CD4-positive, CD25-positive, alpha-beta regulatory T cell (primary cell): ENCODE results near the gene CAMK2D. TPM values are rescaled to one million over a fixed set of nuclear protein-coding genes. Genes with fewer than 3 reads are reported as not detected.

Source experiments
- ATAC-seq, 2 donors: fragments of 150-1000 bp; cut with Tn5 transposase; one replicate each; pipeline ENCODE4 v1.10.0; 2021; ENCODE audit warnings: low read depth in 2 of 2, moderate number of reproducible peaks in 2 of 2, moderate library complexity in 1 of 2
- DNase-seq, 3 donors: peaks; one replicate each; pipeline versions ENCODE4 v3.0.0 to v3.0.0-alpha.2; 2012 to 2022; ENCODE audit warnings: mixed read lengths in 1 of 3
- H3K27ac ChIP-seq: one replicate; pipeline ENCODE4 v1.7.0; 2013; ENCODE audit warnings: mild to moderate bottlenecking, low read length; ENCODE audit not compliant: insufficient read depth, poor library complexity, severe bottlenecking
- H3K27me3 ChIP-seq: one replicate; pipeline ENCODE4 v1.7.0; 2013; ENCODE audit warnings: low read length; ENCODE audit not compliant: control insufficient read depth, insufficient read depth
- H3K36me3 ChIP-seq: one replicate; pipeline ENCODE4 v1.7.0; 2013; ENCODE audit warnings: mild to moderate bottlenecking, low read length, moderate library complexity; ENCODE audit not compliant: control insufficient read depth, insufficient read depth
- H3K4me1 ChIP-seq: 2 replicates; pipeline ENCODE4 v1.7.0; 2013; ENCODE audit warnings: mild to moderate bottlenecking, low read length; ENCODE audit not compliant: insufficient read depth, control insufficient read depth, poor library complexity, severe bottlenecking
- H3K4me3 ChIP-seq: one replicate; pipeline ENCODE4 v1.7.0; 2013; ENCODE audit warnings: low read depth, mild to moderate bottlenecking, low read length, moderate library complexity
- H3K9me3 ChIP-seq, 2 experiments: 1 replicate in 1 of 2; 2 replicates in 1 of 2; pipeline ENCODE4 v1.7.0; 2013; ENCODE audit warnings: low read length in 2 of 2, mild to moderate bottlenecking in 1 of 2, moderate library complexity in 1 of 2; ENCODE audit not compliant: control insufficient read depth in 2 of 2
- H3K27ac Mint-ChIP-seq, 3 donors: one replicate each; pipeline ENCODE4 v1.8.0; 2020 to 2022; ENCODE audit warnings: mild to moderate bottlenecking in 3 of 3, mixed read lengths in 3 of 3, moderate library complexity in 2 of 3
- H3K27me3 Mint-ChIP-seq: one replicate; pipeline ENCODE4 v1.8.0; 2022; ENCODE audit warnings: mild to moderate bottlenecking, mixed read lengths
- H3K36me3 Mint-ChIP-seq: one replicate; pipeline ENCODE4 v1.8.0; 2020; ENCODE audit warnings: mixed read lengths
- H3K4me1 Mint-ChIP-seq, 4 donors: one replicate each; pipeline ENCODE4 v1.8.0; 2020 to 2022; ENCODE audit warnings: mixed read lengths in 4 of 4, mild to moderate bottlenecking in 1 of 4
- H3K4me3 Mint-ChIP-seq, 4 donors: one replicate each; pipeline ENCODE4 v1.8.0; 2020 to 2022; ENCODE audit warnings: mild to moderate bottlenecking in 4 of 4, mixed read lengths in 4 of 4, moderate library complexity in 3 of 4
- H3K9me3 Mint-ChIP-seq, 7 donors: one replicate each; pipeline ENCODE4 v1.8.0; 2020 to 2022; ENCODE audit warnings: mixed read lengths in 7 of 7, mild to moderate bottlenecking in 3 of 7, moderate library complexity in 2 of 7
- polyA plus RNA-seq, 4 donors: library from polyadenylated mRNA; unstranded; fragments of 300-500 nt; fragmentation: Illumina TruSeq; gene quantifications; one replicate each; pipeline ENCODE4 v1.2.3, GENCODE V29; 2021
- total RNA-seq: library from RNA; stranded (reverse); gene quantifications from one replicate; pipeline ENCODE4 v1.2.3, GENCODE V29; 2022

Gene CAMK2D
- total and polyA plus RNA-seq, 5 donors from 2014 or later: 24.5 to 42.7 (median 26.2) TPM

DNA sequence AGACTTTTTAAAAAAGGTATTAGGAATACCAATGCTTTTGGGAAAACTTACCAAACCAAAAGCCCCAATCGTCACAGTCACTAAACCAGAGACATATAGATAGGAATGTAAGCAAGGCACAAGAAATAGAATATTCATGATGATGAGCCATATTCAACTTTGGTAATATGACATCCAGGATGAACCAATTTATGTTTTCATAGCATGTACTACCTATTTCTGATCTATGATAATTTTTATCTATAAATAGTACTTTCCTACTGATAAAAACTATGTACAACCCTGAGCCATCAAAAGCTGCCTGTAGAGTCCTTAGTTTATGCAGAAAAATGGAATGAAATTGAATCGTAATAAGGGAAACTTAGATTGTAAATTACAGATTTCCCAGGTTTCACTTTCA is 18.9 kb downstream of the CAMK2D start:
- ATAC-seq (no peak), DNase-seq (no peak)
- H3K4me1 Mint-ChIP-seq: peaks cover 30 to 47% (median 32%) of the 10 kb centered on the region in 4 donors
- peaks cover 12% of the 10 kb centered on the region for H3K36me3 Mint-ChIP-seq
- H3K27ac ChIP-seq: no peak overlapping the region
- H3K27me3 Mint-ChIP-seq: no peaks in the 10 kb centered on the region
- H3K9me3 Mint-ChIP-seq: peaks cover 0 to 4% (median 0%) of the 10 kb centered on the region in 7 donors
- H3K36me3 ChIP-seq: no peaks in the 10 kb centered on the region
- peaks cover 11% of the 10 kb centered on the region for H3K4me1 ChIP-seq
- H3K27ac Mint-ChIP-seq: no peak overlapping the region
- H3K9me3 ChIP-seq: no peaks in the 10 kb centered on the region
- no peak overlapping the region for H3K4me3 ChIP-seq
- H3K27me3 ChIP-seq: no peaks in the 10 kb centered on the region
- no peak overlapping the region for H3K4me3 Mint-ChIP-seq

DNA sequence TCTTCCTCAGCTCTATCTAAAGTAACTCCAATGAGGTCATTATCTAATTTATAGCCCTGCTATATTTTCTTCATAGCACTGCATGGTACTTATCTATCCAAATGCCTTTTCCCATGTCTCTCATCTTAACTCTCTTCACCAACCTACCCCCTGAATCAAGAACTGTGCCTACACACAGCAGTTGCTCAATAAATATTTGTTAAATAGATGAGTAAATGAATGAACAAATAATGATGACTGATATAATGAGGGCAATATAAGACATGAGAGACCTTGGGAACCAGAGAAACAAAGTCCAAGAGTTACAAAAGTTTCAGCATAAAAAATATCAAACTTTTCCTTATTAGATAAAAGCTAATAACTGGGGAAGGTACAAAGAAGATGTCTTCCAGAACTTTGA is 19.6 kb downstream of the CAMK2D start:
- Mint-ChIP-seq H3K9me3 (peaks cover 0 to 4% (median 0%) of the 10 kb centered on the region in 7 donors), H3K4me3 (peak overlapping the region in 1 of 4 donors; percentile 33), H3K27me3 (no peaks in the 10 kb centered on the region), H3K36me3 (peaks cover 10% of the 10 kb centered on the region), H3K27ac (peak overlapping the region in 2 of 3 donors; percentile 0 to 75), H3K4me1 (peaks cover 31 to 50% (median 34%) of the 10 kb centered on the region in 4 donors)
- no peak for DNase-seq
- Histone ChIP-seq H3K27me3 (no peaks in the 10 kb centered on the region), H3K4me3 (no peak overlapping the region), H3K4me1 (peaks cover 11% of the 10 kb centered on the region), H3K36me3 (no peaks in the 10 kb centered on the region), H3K9me3 (no peaks in the 10 kb centered on the region), H3K27ac (no peak overlapping the region)
- no peak for ATAC-seq

DNA sequence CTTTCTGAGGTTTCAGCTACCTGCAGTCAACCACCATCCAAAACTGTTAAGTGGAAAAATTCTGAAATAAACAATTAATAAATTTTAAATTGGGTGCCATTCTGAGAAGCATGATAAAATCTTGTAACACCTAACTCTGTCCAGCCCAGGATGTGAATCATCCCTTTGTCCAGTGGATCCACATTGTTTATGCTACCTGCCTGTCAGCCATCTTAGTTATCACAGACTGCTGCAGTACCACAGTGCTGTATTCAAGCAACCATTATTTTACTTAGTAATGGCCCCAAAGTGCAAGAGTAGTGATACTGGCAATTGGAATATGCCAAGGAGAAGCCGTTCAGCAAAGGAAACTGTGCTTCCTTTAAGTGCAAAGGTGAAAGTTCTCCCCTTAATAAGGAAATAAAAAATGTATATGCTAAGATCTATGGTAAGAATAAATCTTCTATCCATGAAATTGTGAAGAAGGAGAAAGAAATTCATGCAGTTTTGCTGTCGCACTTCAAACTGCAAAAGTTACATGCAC is 20.6 kb downstream of the CAMK2D start:
- DNase-seq (no peak), ATAC-seq (no peak)
- Mint-ChIP-seq H3K27me3 (no peaks in the 10 kb centered on the region), H3K27ac (peak overlapping the region; percentile 1 to 87 (median 7)), H3K4me1 (peaks cover 31 to 60% (median 41%) of the 10 kb centered on the region in 4 donors), H3K36me3 (peaks cover 10% of the 10 kb centered on the region), H3K9me3 (peaks cover 0 to 4% (median 0%) of the 10 kb centered on the region in 7 donors), H3K4me3 (no peak overlapping the region)
- no peak overlapping the region for H3K27ac ChIP-seq
- H3K4me1 ChIP-seq: peaks cover 11% of the 10 kb centered on the region
- no peak overlapping the region for H3K4me3 ChIP-seq
- no peaks in the 10 kb centered on the region for H3K9me3 ChIP-seq
- H3K36me3 ChIP-seq: no peaks in the 10 kb centered on the region
- no peaks in the 10 kb centered on the region for H3K27me3 ChIP-seq

DNA sequence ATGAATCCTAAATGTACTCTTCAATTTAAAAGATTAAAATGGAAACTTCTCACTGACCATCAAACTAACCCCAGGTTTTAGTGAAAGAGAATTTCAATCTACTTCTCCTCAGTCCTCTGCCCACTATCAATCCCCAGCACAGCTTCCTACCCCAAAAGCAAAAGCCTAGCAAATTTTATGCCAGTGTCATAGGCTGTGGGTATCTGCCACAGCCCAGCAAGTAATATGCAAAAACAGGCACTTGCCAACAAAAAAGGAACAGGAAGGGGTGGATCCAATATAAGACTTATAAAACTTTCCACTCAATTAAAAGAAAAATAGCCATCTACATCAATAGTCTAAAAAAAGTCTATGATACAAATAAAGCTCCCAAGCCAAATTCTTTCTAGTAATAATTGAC is 22.3 kb downstream of the CAMK2D start:
- H3K4me3 ChIP-seq: no peak overlapping the region
- peaks cover 2% of the 10 kb centered on the region for H3K36me3 ChIP-seq
- Mint-ChIP-seq H3K4me1 (peaks cover 36 to 69% (median 49%) of the 10 kb centered on the region in 4 donors), H3K36me3 (peaks cover 21% of the 10 kb centered on the region), H3K4me3 (peak overlapping the region in 3 of 4 donors; percentile 19 to 61 (median 47)), H3K27ac (peak overlapping the region in 2 of 3 donors; percentile 80 to 84), H3K27me3 (no peaks in the 10 kb centered on the region), H3K9me3 (peaks cover 0 to 4% (median 0%) of the 10 kb centered on the region in 7 donors)
- H3K27ac ChIP-seq: no peak overlapping the region
- peaks cover 11% of the 10 kb centered on the region for H3K4me1 ChIP-seq
- peak in 1 of 2 donors; percentile 42 for ATAC-seq
- H3K9me3 ChIP-seq: no peaks in the 10 kb centered on the region
- peak in 1 of 3 donors; percentile 48 for DNase-seq
- H3K27me3 ChIP-seq: no peaks in the 10 kb centered on the region

DNA sequence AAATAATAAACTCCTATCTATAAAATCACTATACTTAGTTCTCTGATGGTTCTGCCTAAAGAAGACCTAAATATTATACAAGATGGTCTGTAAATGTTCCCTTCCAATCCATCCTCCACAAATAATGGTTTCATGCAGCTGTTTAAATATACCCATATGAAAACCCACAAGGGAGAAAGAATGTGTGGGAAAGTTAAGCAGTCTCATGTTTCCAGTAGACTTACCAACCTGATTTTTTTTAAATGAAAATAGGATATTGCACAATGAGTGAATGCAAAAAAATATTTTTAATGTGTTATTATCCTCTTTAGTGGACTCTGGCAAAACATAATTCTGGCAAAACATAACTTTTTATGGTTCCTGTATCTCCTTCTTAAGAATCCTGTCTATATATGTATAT is 23.3 kb downstream of the CAMK2D start:
- H3K27ac Mint-ChIP-seq: no peak overlapping the region
- Histone ChIP-seq H3K4me1 (peaks cover 11% of the 10 kb centered on the region), H3K9me3 (no peaks in the 10 kb centered on the region), H3K36me3 (peaks cover 2% of the 10 kb centered on the region), H3K4me3 (no peak overlapping the region), H3K27ac (no peak overlapping the region), H3K27me3 (no peaks in the 10 kb centered on the region)
- H3K4me3 Mint-ChIP-seq: no peak overlapping the region
- no peaks in the 10 kb centered on the region for H3K27me3 Mint-ChIP-seq
- peaks cover 43 to 79% (median 55%) of the 10 kb centered on the region in 4 donors for H3K4me1 Mint-ChIP-seq
- no peak for DNase-seq
- peaks cover 0 to 4% (median 0%) of the 10 kb centered on the region in 7 donors for H3K9me3 Mint-ChIP-seq
- H3K36me3 Mint-ChIP-seq: peaks cover 21% of the 10 kb centered on the region
- ATAC-seq: no peak

DNA sequence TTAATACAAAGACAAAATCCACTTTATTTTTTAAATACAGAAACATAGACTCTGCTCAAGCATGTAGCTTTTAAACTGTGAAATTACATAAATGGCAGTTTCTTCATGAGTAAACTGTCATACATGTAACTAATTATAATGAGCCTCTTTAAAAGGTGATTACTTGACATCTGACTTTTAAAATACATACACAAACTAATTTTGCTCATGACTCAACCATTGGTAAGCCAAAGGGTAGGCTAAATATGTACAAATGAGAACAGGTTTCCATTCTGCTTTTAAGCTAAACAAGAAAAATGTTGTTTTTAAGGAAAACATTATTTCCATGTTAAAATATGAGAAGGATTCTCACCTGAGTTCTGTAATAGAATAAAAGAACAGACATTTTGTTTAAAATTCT is 27.9 kb downstream of the CAMK2D start:
- Mint-ChIP-seq H3K27ac (no peak overlapping the region), H3K4me1 (peaks cover 41 to 80% (median 57%) of the 10 kb centered on the region in 4 donors), H3K36me3 (peaks cover 15% of the 10 kb centered on the region), H3K9me3 (no peaks in the 10 kb centered on the region), H3K27me3 (no peaks in the 10 kb centered on the region), H3K4me3 (no peak overlapping the region)
- Histone ChIP-seq H3K9me3 (no peaks in the 10 kb centered on the region), H3K27ac (no peak overlapping the region), H3K4me1 (no peaks in the 10 kb centered on the region), H3K4me3 (no peak overlapping the region), H3K27me3 (no peaks in the 10 kb centered on the region), H3K36me3 (peaks cover 5% of the 10 kb centered on the region)
- no peak for DNase-seq
- no peak for ATAC-seq

DNA sequence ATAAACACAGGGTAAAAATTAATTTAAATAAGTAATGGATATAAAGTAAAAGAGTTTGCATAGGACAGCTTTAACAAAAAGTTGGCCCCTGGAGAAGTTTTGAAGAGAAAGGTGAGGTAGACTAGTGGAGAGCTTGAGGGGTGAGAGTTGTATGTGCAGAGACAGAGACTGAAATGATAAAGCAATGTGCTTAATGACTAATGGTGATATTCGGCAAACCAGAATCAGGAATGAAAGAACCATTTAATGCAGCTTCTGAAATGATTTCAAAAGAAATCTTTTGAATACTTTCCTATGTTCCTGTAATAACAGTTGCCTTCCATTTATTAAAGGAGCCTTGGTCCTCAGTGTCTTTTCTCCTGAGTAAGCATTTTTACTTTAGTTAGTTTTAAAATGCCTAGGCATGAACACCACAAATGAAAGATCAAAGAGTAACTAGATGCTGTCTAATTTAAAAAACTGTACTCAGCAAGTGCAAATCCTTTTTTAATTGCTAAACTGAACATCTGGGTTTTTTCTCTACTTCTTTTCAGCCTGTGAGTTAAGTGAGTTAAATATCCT is 28.5 kb downstream of the CAMK2D start:
- H3K4me1 Mint-ChIP-seq: peaks cover 45 to 82% (median 60%) of the 10 kb centered on the region in 4 donors
- H3K4me1 ChIP-seq: peaks cover under 1% of the 10 kb centered on the region
- no peak for DNase-seq
- H3K36me3 Mint-ChIP-seq: peaks cover 15% of the 10 kb centered on the region
- no peaks in the 10 kb centered on the region for H3K27me3 Mint-ChIP-seq
- no peak for ATAC-seq
- H3K36me3 ChIP-seq: peaks cover 5% of the 10 kb centered on the region
- no peaks in the 10 kb centered on the region for H3K27me3 ChIP-seq
- no peak overlapping the region for H3K27ac ChIP-seq
- no peak overlapping the region for H3K27ac Mint-ChIP-seq
- no peak overlapping the region for H3K4me3 ChIP-seq
- H3K4me3 Mint-ChIP-seq: peak overlapping the region in 1 of 4 donors; percentile 10
- no peaks in the 10 kb centered on the region for H3K9me3 Mint-ChIP-seq
- H3K9me3 ChIP-seq: no peaks in the 10 kb centered on the region
